Liver (tissue), 9 donors: ENCODE data around the gene CCNE1. TPM values are rescaled to one million over a fixed set of nuclear protein-coding genes. Genes with fewer than 3 reads are reported as not detected.

ENCODE experiments used
- DNase-seq: peaks from one replicate; pipeline ENCODE4 v3.0.0-alpha.2; 2017; ENCODE audit warnings: low spot score
- H3K27ac ChIP-seq, 2 donors: one replicate each; pipeline ENCODE4 v1.7.0; 2013; ENCODE audit warnings: inconsistent platforms in 2 of 2, low read length in 2 of 2, control low read depth in 1 of 2, low read depth in 1 of 2, mild to moderate bottlenecking in 1 of 2
- H3K27me3 ChIP-seq, 4 donors: one replicate each; pipeline versions ENCODE4 v1.6.1 to v1.7.0; 2013; ENCODE audit warnings: low read length in 3 of 4, inconsistent platforms in 1 of 4, mild to moderate bottlenecking in 1 of 4, moderate library complexity in 1 of 4; ENCODE audit not compliant: control insufficient read depth in 4 of 4, insufficient read depth in 4 of 4
- H3K36me3 ChIP-seq, 4 donors: one replicate each; pipeline versions ENCODE4 v1.6.1 to v1.7.0; 2013; ENCODE audit warnings: low read length in 3 of 4, mild to moderate bottlenecking in 3 of 4, low read depth in 1 of 4, moderate library complexity in 1 of 4; ENCODE audit not compliant: control insufficient read depth in 4 of 4, insufficient read depth in 3 of 4
- H3K4me1 ChIP-seq, 4 donors: one replicate each; pipeline versions ENCODE4 v1.6.1 to v1.7.0; 2013; ENCODE audit warnings: low read length in 3 of 4, mild to moderate bottlenecking in 3 of 4, moderate library complexity in 1 of 4; ENCODE audit not compliant: control insufficient read depth in 4 of 4, insufficient read depth in 4 of 4
- H3K4me3 ChIP-seq, 3 donors: one replicate each; pipeline versions ENCODE4 v1.6.1 to v1.7.0; 2013; ENCODE audit warnings: low read length in 3 of 3, control low read depth in 1 of 3, low read depth in 1 of 3, mild to moderate bottlenecking in 1 of 3
- H3K9ac ChIP-seq, 2 donors: one replicate each; pipeline ENCODE4 v1.7.0; 2013; ENCODE audit warnings: low read length in 2 of 2, mild to moderate bottlenecking in 2 of 2, moderate library complexity in 2 of 2, control low read depth in 1 of 2, low read depth in 1 of 2
- H3K9me3 ChIP-seq, 4 donors: one replicate each; pipeline versions ENCODE4 v1.6.1 to v1.7.0; 2013; ENCODE audit warnings: low read length in 3 of 4; ENCODE audit not compliant: control insufficient read depth in 4 of 4
- ATF3 ChIP-seq: IDR thresholded peaks from 2 replicates; pipeline ENCODE4 v1.6.1; 2016; ENCODE audit warnings: antibody characterized with exemption
- CTCF ChIP-seq: fragments of 150-350 bp; IDR thresholded peaks from 2 replicates; pipeline ENCODE4 v1.5.1; 2017; ENCODE audit warnings: improper control_type of control experiment, low read depth, low read length; ENCODE audit not compliant: missing input control
- EGR1 ChIP-seq, 2 donors: IDR thresholded peaks; 2 replicates each; pipeline ENCODE4 v1.6.1; 2016 to 2018; ENCODE audit warnings: antibody characterized with exemption in 2 of 2, low read depth in 2 of 2
- FOXA1 ChIP-seq: IDR thresholded peaks from 2 replicates; pipeline ENCODE4 v1.6.1; 2016; ENCODE audit warnings: antibody characterized with exemption
- FOXA2 ChIP-seq: IDR thresholded peaks from 2 replicates; pipeline ENCODE4 v1.6.1; 2016; ENCODE audit warnings: antibody characterized with exemption
- GABPA ChIP-seq, 2 donors: IDR thresholded peaks in 1 of 2; conservative IDR thresholded peaks in 1 of 2; 2 replicates each; pipeline ENCODE4 v1.6.1; 2016; ENCODE audit warnings: antibody characterized with exemption in 2 of 2, mild to moderate bottlenecking in 1 of 2, moderate library complexity in 1 of 2
- HNF4A ChIP-seq, 2 donors: conservative IDR thresholded peaks; 2 replicates each; pipeline ENCODE4 v1.6.1; 2016; ENCODE audit warnings: antibody characterized with exemption in 2 of 2, mild to moderate bottlenecking in 2 of 2
- HNF4G ChIP-seq: IDR thresholded peaks from 2 replicates; pipeline ENCODE4 v1.6.1; 2016; ENCODE audit warnings: antibody characterized with exemption
- JUND ChIP-seq, 2 donors: IDR thresholded peaks; 2 replicates each; pipeline ENCODE4 v1.6.1; 2016; ENCODE audit warnings: antibody characterized with exemption in 2 of 2
- MAX ChIP-seq: IDR thresholded peaks from 2 replicates; pipeline ENCODE4 v1.6.1; 2016; ENCODE audit warnings: antibody characterized with exemption
- NR2F2 ChIP-seq: IDR thresholded peaks from 2 replicates; pipeline ENCODE4 v1.6.1; 2016; ENCODE audit warnings: antibody characterized with exemption
- RAD21 ChIP-seq, 2 donors: IDR thresholded peaks; 2 replicates each; pipeline ENCODE4 v1.6.1; 2016; ENCODE audit warnings: antibody characterized with exemption in 2 of 2, mild to moderate bottlenecking in 2 of 2
- REST ChIP-seq: IDR thresholded peaks from 2 replicates; pipeline ENCODE4 v1.6.1; 2016; ENCODE audit warnings: antibody characterized with exemption, mild to moderate bottlenecking
- RXRA ChIP-seq, 2 donors: IDR thresholded peaks; 2 replicates each; pipeline ENCODE4 v1.6.1; 2017 to 2018; ENCODE audit warnings: antibody characterized with exemption in 2 of 2, mild to moderate bottlenecking in 1 of 2
- TAF1 ChIP-seq: conservative IDR thresholded peaks from 2 replicates; pipeline ENCODE4 v1.6.1; 2016; ENCODE audit warnings: antibody characterized with exemption, mild to moderate bottlenecking
- YY1 ChIP-seq: IDR thresholded peaks from 2 replicates; pipeline ENCODE4 v1.6.1; 2016; ENCODE audit warnings: antibody characterized with exemption, mild to moderate bottlenecking
- ZBTB33 ChIP-seq: IDR thresholded peaks from 2 replicates; pipeline ENCODE4 v1.6.1; 2016; ENCODE audit warnings: antibody characterized with exemption
- WGBS: extraction: QIAGEN DNeasy Blood & Tissue Kit; methylation state at CpG from one replicate; pipeline ENCODE4 v1.1.7; 2013; 5-methylcytosine and 5-hydroxymethylcytosine counted together
- polyA plus RNA-seq, 2 donors: library from polyadenylated mRNA; stranded (reverse) in 1 of 2; unstranded in 1 of 2; fragments of 200-250 nt in 1 of 2; fragments of >200 nt in 1 of 2; fragmentation: Nextera tagmentation in 1 of 2; extraction: Ambion mirVana in 1 of 2; gene quantifications; one replicate each; pipeline versions ENCODE4 v1.2.1 to v1.2.3, GENCODE V29; 2013 to 2015
- total RNA-seq, 2 donors: library from RNA; depleted of rRNA; stranded (reverse); fragments of >200 nt; gene quantifications; one replicate each; pipeline ENCODE4 v1.2.3, GENCODE V29; 2014
- donor health status: healthy.
- donor health status: healthy.
- donor health status: healthy.
- donor health status: healthy.
- donor health status: healthy.

Gene CCNE1
- total and polyA plus RNA-seq, 4 donors: 0.32 to 19.5 (median 0.79) TPM

DNA sequence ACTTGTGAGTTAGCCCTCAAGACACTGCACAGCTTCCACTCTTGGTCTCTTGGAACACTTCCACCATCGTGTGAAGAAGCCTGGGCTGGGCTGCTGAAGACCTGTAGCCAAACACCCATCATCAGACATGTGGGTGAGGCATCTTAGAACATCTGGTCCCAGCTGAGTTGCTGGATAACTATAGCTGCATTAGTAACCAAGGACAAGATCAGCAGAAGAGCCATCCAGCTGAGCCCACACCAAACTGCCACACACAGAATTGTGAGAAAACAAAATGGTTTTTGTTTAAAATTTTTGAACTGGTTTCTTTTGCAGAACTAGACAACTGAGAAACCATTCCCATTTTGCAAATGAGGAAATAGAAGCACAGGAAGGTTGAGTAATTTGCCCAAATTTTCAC is 56.2 kb downstream of the CCNE1 start:
- Histone ChIP-seq H3K9me3 (peaks cover 0 to 7% (median 0%) of the 10 kb centered on the region in 4 donors), H3K27ac (no peak overlapping the region), H3K4me3 (no peak overlapping the region), H3K4me1 (peaks cover 0 to 6% (median 2%) of the 10 kb centered on the region in 4 donors), H3K9ac (no peak overlapping the region), H3K36me3 (no peaks in the 10 kb centered on the region), H3K27me3 (peaks cover 0 to 3% (median 2%) of the 10 kb centered on the region in 4 donors)
- 36% methylated on average over 1 of the region's 1 CpG for WGBS
- TF ChIP-seq JUND (IDR thresholded peaks at IDR 0.05) (no peak), FOXA1 (no peak), YY1 (no peak), ZBTB33 (no peak), CTCF (no peak), REST (no peak), MAX (no peak), HNF4A (conservative IDR thresholded peaks at IDR 0.05) (no peak), HNF4G (no peak), EGR1 (IDR thresholded peaks at IDR 0.05; ENCODE audit: low read depth in 2 of 2) (no peak)
- DNase-seq: no peak

DNA sequence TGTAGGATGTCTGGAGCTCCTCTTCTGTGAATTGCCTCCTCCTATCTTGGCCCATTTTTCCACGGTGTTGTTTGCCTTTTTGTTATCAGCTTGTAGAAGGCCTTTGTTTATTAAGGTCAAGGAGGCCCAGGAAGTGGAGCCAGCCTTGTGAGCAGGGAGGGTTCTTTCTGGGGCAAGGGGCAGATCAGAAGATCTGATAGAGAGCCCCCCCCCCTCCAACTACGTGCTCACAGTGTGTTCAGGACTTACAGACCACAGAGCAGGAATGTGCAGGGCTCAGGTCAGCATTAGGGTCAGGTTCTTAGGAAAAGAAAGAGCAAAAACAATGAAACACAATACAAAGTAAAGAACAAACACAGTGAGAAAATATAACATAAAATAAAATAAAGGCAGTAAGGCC is 59.4 kb downstream of the CCNE1 start:
- peaks cover 0 to 16% (median under 1%) of the 10 kb centered on the region in 4 donors for H3K27me3 ChIP-seq
- peaks cover 4 to 16% (median 7%) of the 10 kb centered on the region in 4 donors for H3K4me1 ChIP-seq
- H3K9ac ChIP-seq: no peak overlapping the region
- peaks cover 0 to 7% (median 0%) of the 10 kb centered on the region in 4 donors for H3K9me3 ChIP-seq
- H3K27ac ChIP-seq: no peak overlapping the region
- WGBS: 49% methylated on average over 2 of the region's 2 CpGs
- TF ChIP-seq ATF3: no peak
- no peak for TF ChIP-seq FOXA1
- no peak for TF ChIP-seq GABPA (IDR thresholded peaks at IDR 0.05 in 1 of 2, conservative IDR thresholded peaks at IDR 0.05 in 1 of 2)
- TF ChIP-seq REST: no peak
- no peak for TF ChIP-seq FOXA2
- TF ChIP-seq CTCF: no peak
- TF ChIP-seq YY1: no peak
- no peak for TF ChIP-seq NR2F2
- TF ChIP-seq RXRA (IDR thresholded peaks at IDR 0.05): no peak
- TF ChIP-seq RAD21 (IDR thresholded peaks at IDR 0.05): no peak
- no peak for TF ChIP-seq TAF1
- no peak for TF ChIP-seq HNF4G
- H3K4me3 ChIP-seq: no peak overlapping the region
- no peak for DNase-seq
- H3K36me3 ChIP-seq: no peaks in the 10 kb centered on the region
